Measurements from ENCODE around the gene RHO.

Gene RHO

GRCh38 chr3:129573493-129573892, 45.1 kb downstream of the RHO start:
- Mint-ChIP-seq H3K36me3 (ENCODE audit: low read depth) (no peaks in the 10 kb centered on the region), H3K4me1 (ENCODE audit: low read depth) (peaks cover 4% of the 10 kb centered on the region), H3K4me3 (no peak overlapping the region), H3K9me3 (no peaks in the 10 kb centered on the region), H3K27ac (no peak overlapping the region), H3K27me3 (ENCODE audit: low read depth) (no peaks in the 10 kb centered on the region)
- DNase-seq (ENCODE audit: low spot score), result no peak

GRCh38 chr3:129574206-129574605, 45.8 kb downstream of the RHO start:
- Mint-ChIP-seq H3K4me1 (ENCODE audit: low read depth) (peaks cover 4% of the 10 kb centered on the region), H3K36me3 (ENCODE audit: low read depth) (no peaks in the 10 kb centered on the region), H3K27ac (no peak overlapping the region), H3K4me3 (no peak overlapping the region), H3K27me3 (ENCODE audit: low read depth) (no peaks in the 10 kb centered on the region), H3K9me3 (no peaks in the 10 kb centered on the region)
- DNase-seq (ENCODE audit: low spot score), result no peak

GRCh38 chr3:129575233-129575996, 47.0 kb downstream of the RHO start:
- no peaks in the 10 kb centered on the region for H3K27me3 Mint-ChIP-seq (ENCODE audit: low read depth)
- no peaks in the 10 kb centered on the region for H3K9me3 Mint-ChIP-seq
- H3K4me1 Mint-ChIP-seq (ENCODE audit: low read depth), result peaks cover 4% of the 10 kb centered on the region
- H3K27ac Mint-ChIP-seq, result no peak overlapping the region
- no peaks in the 10 kb centered on the region for H3K36me3 Mint-ChIP-seq (ENCODE audit: low read depth)
- no peak for DNase-seq (ENCODE audit: low spot score)
- H3K4me3 Mint-ChIP-seq, result no peak overlapping the region

- H3K36me3 Mint-ChIP-seq (ENCODE audit: low read depth), result no peaks in the 10 kb centered on the region
- no peak for DNase-seq (ENCODE audit: low spot score)
- H3K4me1 Mint-ChIP-seq (ENCODE audit: low read depth), result peaks cover 4% of the 10 kb centered on the region
- no peaks in the 10 kb centered on the region for H3K27me3 Mint-ChIP-seq (ENCODE audit: low read depth)
- H3K9me3 Mint-ChIP-seq, result no peaks in the 10 kb centered on the region
- no peak overlapping the region for H3K4me3 Mint-ChIP-seq
- H3K27ac Mint-ChIP-seq, result no peak overlapping the region
These were observed 47.6 kb downstream of the RHO start for GRCh38 chr3:129575997-129576384.

GRCh38 chr3:129576514-129577352, 48.3 kb downstream of the RHO start:
- Mint-ChIP-seq H3K9me3 (no peaks in the 10 kb centered on the region), H3K4me3 (no peak overlapping the region), H3K4me1 (ENCODE audit: low read depth) (peaks cover 4% of the 10 kb centered on the region), H3K36me3 (ENCODE audit: low read depth) (no peaks in the 10 kb centered on the region), H3K27me3 (ENCODE audit: low read depth) (no peaks in the 10 kb centered on the region), H3K27ac (no peak overlapping the region)
- no peak for DNase-seq (ENCODE audit: low spot score)

- no peak for DNase-seq (ENCODE audit: low spot score)
- H3K27ac Mint-ChIP-seq, result no peak overlapping the region
- no peaks in the 10 kb centered on the region for H3K27me3 Mint-ChIP-seq (ENCODE audit: low read depth)
- peaks cover 4% of the 10 kb centered on the region for H3K4me1 Mint-ChIP-seq (ENCODE audit: low read depth)
- no peaks in the 10 kb centered on the region for H3K9me3 Mint-ChIP-seq
- no peak overlapping the region for H3K4me3 Mint-ChIP-seq
- H3K36me3 Mint-ChIP-seq (ENCODE audit: low read depth), result no peaks in the 10 kb centered on the region
These were observed 48.9 kb downstream of the RHO start for GRCh38 chr3:129577366-129577765.

- H3K4me1 Mint-ChIP-seq (ENCODE audit: low read depth), result peaks cover 4% of the 10 kb centered on the region
These were observed 49.7 kb downstream of the RHO start for GRCh38 chr3:129577925-129578786.

GRCh38 chr3:129579991-129580390, 51.6 kb downstream of the RHO start:
- no peaks in the 10 kb centered on the region for H3K9me3 Mint-ChIP-seq
- H3K4me3 Mint-ChIP-seq, result no peak overlapping the region
- H3K27ac Mint-ChIP-seq, result no peak overlapping the region
- no peak for DNase-seq (ENCODE audit: low spot score)
- peaks cover 4% of the 10 kb centered on the region for H3K4me1 Mint-ChIP-seq (ENCODE audit: low read depth)
- H3K36me3 Mint-ChIP-seq (ENCODE audit: low read depth), result no peaks in the 10 kb centered on the region
- no peaks in the 10 kb centered on the region for H3K27me3 Mint-ChIP-seq (ENCODE audit: low read depth)

More at GRCh38 chr3:129577925-129578786, 49.7 kb downstream of the RHO start:
- H3K36me3 Mint-ChIP-seq (ENCODE audit: low read depth), result no peaks in the 10 kb centered on the region
- no peaks in the 10 kb centered on the region for H3K9me3 Mint-ChIP-seq
- H3K27me3 Mint-ChIP-seq (ENCODE audit: low read depth), result no peaks in the 10 kb centered on the region
- no peak for DNase-seq (ENCODE audit: low spot score)
- no peak overlapping the region for H3K4me3 Mint-ChIP-seq
- no peak overlapping the region for H3K27ac Mint-ChIP-seq

- Mint-ChIP-seq H3K4me3 (no peak overlapping the region), H3K9me3 (no peaks in the 10 kb centered on the region), H3K27ac (no peak overlapping the region), H3K4me1 (ENCODE audit: low read depth) (peaks cover 3% of the 10 kb centered on the region), H3K27me3 (ENCODE audit: low read depth) (no peaks in the 10 kb centered on the region), H3K36me3 (ENCODE audit: low read depth) (no peaks in the 10 kb centered on the region)
- DNase-seq (ENCODE audit: low spot score), result no peak
These were observed 53.2 kb downstream of the RHO start for GRCh38 chr3:129581623-129582022.

GRCh38 chr3:129582799-129583198, 54.4 kb downstream of the RHO start:
- no peaks in the 10 kb centered on the region for H3K27me3 Mint-ChIP-seq (ENCODE audit: low read depth)
- H3K9me3 Mint-ChIP-seq, result no peaks in the 10 kb centered on the region

GRCh38 chr3:129583289-129583688, 54.9 kb downstream of the RHO start:
- Mint-ChIP-seq H3K9me3 (no peaks in the 10 kb centered on the region), H3K4me1 (ENCODE audit: low read depth) (no peaks in the 10 kb centered on the region), H3K27ac (no peak overlapping the region), H3K4me3 (no peak overlapping the region), H3K36me3 (ENCODE audit: low read depth) (no peaks in the 10 kb centered on the region), H3K27me3 (ENCODE audit: low read depth) (no peaks in the 10 kb centered on the region)
- no peak for DNase-seq (ENCODE audit: low spot score)

More at GRCh38 chr3:129582799-129583198, 54.4 kb downstream of the RHO start:
- H3K4me1 Mint-ChIP-seq (ENCODE audit: low read depth), result no peaks in the 10 kb centered on the region
- H3K4me3 Mint-ChIP-seq, result no peak overlapping the region
- no peak overlapping the region for H3K27ac Mint-ChIP-seq
- no peak for DNase-seq (ENCODE audit: low spot score)
- H3K36me3 Mint-ChIP-seq (ENCODE audit: low read depth), result no peaks in the 10 kb centered on the region

- Mint-ChIP-seq H3K36me3 (ENCODE audit: low read depth) (no peaks in the 10 kb centered on the region), H3K9me3 (no peaks in the 10 kb centered on the region), H3K4me3 (no peak overlapping the region), H3K27ac (no peak overlapping the region), H3K4me1 (ENCODE audit: low read depth) (no peaks in the 10 kb centered on the region), H3K27me3 (ENCODE audit: low read depth) (no peaks in the 10 kb centered on the region)
- no peak for DNase-seq (ENCODE audit: low spot score)
These were observed 56.2 kb downstream of the RHO start for GRCh38 chr3:129584631-129585030.
